GM23338 (cell line): ENCODE measurements around the gene MMAB. TPM values are rescaled to one million over a fixed set of nuclear protein-coding genes. Genes with fewer than 3 reads are reported as not detected.

Experiments used
- ATAC-seq: fragments of 200-7000 bp; cut with Tn5 transposase; 3 replicates; pipeline ENCODE4 v1.9.1; 2020
- DNase-seq: peaks from one replicate; pipeline ENCODE4 v3.0.0-alpha.2; 2015; ENCODE audit warnings: low spot score
- H2AFZ ChIP-seq: fragments of 200-600 bp; sonication (generic); 2 replicates; pipeline ENCODE4 v1.8.0; 2016; ENCODE audit warnings: antibody characterized with exemption, mild to moderate bottlenecking, moderate library complexity
- H3F3A ChIP-seq: fragments of 200-600 bp; sonication (generic); replicated peaks from 2 replicates; pipeline ENCODE4 v1.8.0; 2017; ENCODE audit warnings: antibody characterized with exemption, mixed run types, low read depth
- H3K27ac ChIP-seq: fragments of 200-600 bp; sonication (generic); 2 replicates; pipeline ENCODE4 v1.6.1; 2016; ENCODE audit warnings: low read depth
- H3K27me3 ChIP-seq: fragments of 200-600 bp; sonication (generic); 2 replicates; pipeline ENCODE4 v1.8.0; 2016; ENCODE audit warnings: mild to moderate bottlenecking, mixed run types, moderate library complexity; ENCODE audit not compliant: insufficient read depth
- H3K36me3 ChIP-seq: fragments of 200-600 bp; sonication (generic); 2 replicates; pipeline ENCODE4 v1.8.0; 2016; ENCODE audit warnings: mild to moderate bottlenecking; ENCODE audit not compliant: insufficient read depth
- H3K4me1 ChIP-seq: fragments of 200-600 bp; sonication (generic); 2 replicates; pipeline ENCODE4 v1.8.0; 2016; ENCODE audit warnings: mild to moderate bottlenecking, moderate library complexity; ENCODE audit not compliant: insufficient read depth
- H3K4me2 ChIP-seq: fragments of 200-600 bp; sonication (generic); 2 replicates; pipeline ENCODE4 v1.7.1; 2017; ENCODE audit warnings: mixed run types
- H3K4me3 ChIP-seq: fragments of 200-600 bp; sonication (generic); 2 replicates; pipeline ENCODE4 v1.6.1; 2016; ENCODE audit warnings: mixed run types
- H3K79me2 ChIP-seq: fragments of 200-600 bp; sonication (generic); replicated peaks from 2 replicates; pipeline ENCODE4 v1.8.0; 2017; ENCODE audit warnings: mild to moderate bottlenecking; ENCODE audit not compliant: insufficient read depth
- H3K9me2 ChIP-seq: fragments of 200-600 bp; sonication (generic); 2 replicates; pipeline ENCODE4 v1.8.0; 2017; ENCODE audit not compliant: insufficient read depth
- H4K20me1 ChIP-seq: fragments of 200-600 bp; sonication (generic); replicated peaks from 2 replicates; pipeline ENCODE4 v1.8.0; 2017; ENCODE audit warnings: mild to moderate bottlenecking; ENCODE audit not compliant: insufficient read depth
- H3K27ac Mint-ChIP-seq: 2 replicates; pipeline ENCODE4 v1.8.0; 2020; ENCODE audit warnings: inconsistent platforms, mild to moderate bottlenecking, moderate library complexity, mixed read lengths
- H3K27me3 Mint-ChIP-seq: 3 replicates; pipeline ENCODE4 v1.8.0; 2022; ENCODE audit warnings: low read depth, mild to moderate bottlenecking, moderate library complexity, mixed read lengths, inconsistent platforms; ENCODE audit not compliant: insufficient read depth, poor library complexity
- H3K36me3 Mint-ChIP-seq: 3 replicates; pipeline ENCODE4 v1.8.0; 2021; ENCODE audit warnings: low read depth, mild to moderate bottlenecking, inconsistent platforms, moderate library complexity, mixed read lengths
- H3K4me1 Mint-ChIP-seq: 3 replicates; pipeline ENCODE4 v1.8.0; 2020; ENCODE audit warnings: mild to moderate bottlenecking, inconsistent platforms, mixed read lengths
- H3K4me3 Mint-ChIP-seq: 3 replicates; pipeline ENCODE4 v1.8.0; 2021; ENCODE audit warnings: moderate library complexity, mild to moderate bottlenecking, inconsistent platforms, mixed read lengths
- H3K9me3 Mint-ChIP-seq: 3 replicates; pipeline ENCODE4 v1.8.0; 2020; ENCODE audit warnings: moderate library complexity, mild to moderate bottlenecking, inconsistent platforms, mixed read lengths
- CREB1 ChIP-seq: fragments of 250-450 bp; sonication (Bioruptor Pico); IDR thresholded peaks from 2 replicates; pipeline ENCODE4 v1.5.0; 2020; ENCODE audit warnings: low read depth, mild to moderate bottlenecking, moderate library complexity
- EZH2 ChIP-seq: fragments of 200-600 bp; sonication (generic); IDR thresholded peaks from one replicate; pipeline ENCODE4 v1.8.0; 2017; ENCODE audit warnings: antibody characterized with exemption, mild to moderate bottlenecking, low read depth; ENCODE audit not compliant: unreplicated experiment
- EZH2phosphoT487 ChIP-seq: fragments of 200-600 bp; sonication (generic); IDR thresholded peaks from one replicate; pipeline ENCODE4 v1.8.1; 2018; ENCODE audit warnings: antibody characterized with exemption; ENCODE audit not compliant: unreplicated experiment
- REST ChIP-seq: IDR thresholded peaks from one replicate; pipeline ENCODE4 v1.6.1; 2018; ENCODE audit warnings: antibody characterized with exemption; ENCODE audit not compliant: unreplicated experiment
- STAT1 ChIP-seq: IDR thresholded peaks from one replicate; pipeline ENCODE4 v1.6.1; 2016; ENCODE audit warnings: antibody characterized with exemption; ENCODE audit not compliant: unreplicated experiment
- ZNF114 ChIP-seq: fragments of 250-450 bp; sonication (Bioruptor Pico); IDR thresholded peaks from 2 replicates; pipeline ENCODE4 v1.5.0; 2020; ENCODE audit warnings: mild to moderate bottlenecking, moderate library complexity
- ZNF331 ChIP-seq: fragments of 250-450 bp; sonication (Bioruptor Pico); IDR thresholded peaks from 2 replicates; pipeline ENCODE4 v1.5.0; 2020; ENCODE audit warnings: low read depth, mild to moderate bottlenecking, moderate library complexity
- polyA plus RNA-seq: library from polyadenylated mRNA; unstranded; fragments of >200 nt; fragmentation: Nextera tagmentation; extraction: Ambion mirVana; gene quantifications from 2 replicates; pipeline ENCODE4 v1.2.1, GENCODE V29; 2016
- total RNA-seq: library from RNA; depleted of rRNA; stranded (reverse); fragments of >200 nt; shearing (Covaris generic); gene quantifications from 2 replicates; pipeline ENCODE4 v1.2.3, GENCODE V29; 2014
- TF ChIP-seq, protein P1 (sequence below): IDR thresholded peaks from 2 replicates; pipeline ENCODE4 v1.6.1; 2016; ENCODE audit warnings: antibody characterized with exemption

The MMAB gene
- total and polyA plus RNA-seq, 2 experiments from 2014 or later = 24.7 to 38.5 TPM

- TF ChIP-seq REST = no peak
Observed at GRCh38 chr12:109619002-109619604, 45.8 kb upstream of the MMAB start (continued).

- H3K27ac Mint-ChIP-seq = no peak overlapping the region
- peaks cover 8% of the 10 kb centered on the region for H3K4me1 ChIP-seq
- DNase-seq (no peak), ATAC-seq (no peak)
- H2AFZ ChIP-seq = no peak overlapping the region
- no peaks in the 10 kb centered on the region for H3K9me3 Mint-ChIP-seq
- H3K4me3 ChIP-seq = no peak overlapping the region
- no peaks in the 10 kb centered on the region for H3K27me3 ChIP-seq
- no peaks in the 10 kb centered on the region for H3K9me2 ChIP-seq
- no peak overlapping the region for H3K4me3 Mint-ChIP-seq
- no peaks in the 10 kb centered on the region for H3K36me3 Mint-ChIP-seq
- no peaks in the 10 kb centered on the region for H4K20me1 ChIP-seq
- no peak overlapping the region for H3K4me2 ChIP-seq
- H3K4me1 Mint-ChIP-seq = peaks cover 19% of the 10 kb centered on the region
- no peaks in the 10 kb centered on the region for H3K79me2 ChIP-seq
- H3K27ac ChIP-seq = no peak overlapping the region
- H3F3A ChIP-seq = no peaks in the 10 kb centered on the region
- no peaks in the 10 kb centered on the region for H3K36me3 ChIP-seq
- TF ChIP-seq STAT1 (no peak), ZNF114 (CRISPR knock-in tag) (no peak), ZNF331 (CRISPR knock-in tag) (no peak), EZH2 (no peak), EZH2phosphoT487 (no peak), REST (no peak), CREB1 (CRISPR knock-in tag) (no peak)
- TF ChIP-seq, protein P1, sequence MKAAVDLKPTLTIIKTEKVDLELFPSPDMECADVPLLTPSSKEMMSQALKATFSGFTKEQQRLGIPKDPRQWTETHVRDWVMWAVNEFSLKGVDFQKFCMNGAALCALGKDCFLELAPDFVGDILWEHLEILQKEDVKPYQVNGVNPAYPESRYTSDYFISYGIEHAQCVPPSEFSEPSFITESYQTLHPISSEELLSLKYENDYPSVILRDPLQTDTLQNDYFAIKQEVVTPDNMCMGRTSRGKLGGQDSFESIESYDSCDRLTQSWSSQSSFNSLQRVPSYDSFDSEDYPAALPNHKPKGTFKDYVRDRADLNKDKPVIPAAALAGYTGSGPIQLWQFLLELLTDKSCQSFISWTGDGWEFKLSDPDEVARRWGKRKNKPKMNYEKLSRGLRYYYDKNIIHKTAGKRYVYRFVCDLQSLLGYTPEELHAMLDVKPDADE = no peak
- H3K27me3 Mint-ChIP-seq = peaks cover 7% of the 10 kb centered on the region
Observed at GRCh38 chr12:109618082-109618481, 44.8 kb upstream of the MMAB start.
